ENCODE measurements around the gene SMC4. TPM values are rescaled to one million over a fixed set of nuclear protein-coding genes. Genes with fewer than 3 reads are reported as not detected.

Gene SMC4
- total RNA-seq, 1 experiment from 2014 or later = 183 TPM

DNA sequence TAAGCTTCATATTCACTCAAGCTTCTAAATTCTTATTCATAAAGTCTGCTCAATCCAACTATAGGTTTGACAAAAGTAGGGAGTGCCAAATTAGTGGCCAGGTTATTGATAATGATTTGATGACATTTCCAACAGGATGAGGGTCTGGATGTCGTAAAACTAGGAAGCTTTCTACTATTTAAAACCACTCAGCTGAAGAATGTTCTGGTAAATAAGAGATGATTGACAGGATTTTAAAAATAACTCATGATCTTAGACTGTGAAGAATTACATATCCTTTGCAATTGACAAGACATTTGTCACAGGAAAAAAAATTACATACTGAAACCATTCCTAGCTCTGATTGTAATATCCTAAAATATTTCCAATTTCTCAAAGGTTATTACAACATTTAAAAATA, 65.5 kb downstream of the SMC4 start:
- Histone ChIP-seq H3K4me1 (ENCODE audit: insufficient read depth, low read length) (no peaks in the 10 kb centered on the region), H3K79me2 (ENCODE audit: low read length) (no peaks in the 10 kb centered on the region), H3K9me2 (replicated peaks; ENCODE audit: low read length) (no peaks in the 10 kb centered on the region), H3K4me3 (ENCODE audit: low read length) (no peak overlapping the region), H3K4me2 (ENCODE audit: low read length) (no peak overlapping the region), H3F3A (ENCODE audit: low read length, unreplicated experiment) (no peaks in the 10 kb centered on the region), H3K9me3 (ENCODE audit: low read length) (0 out of 2 replicates have a peak, but pooled peaks cover 10% of the 10 kb centered on the region), H2AFZ (ENCODE audit: low read length) (no peak overlapping the region), H3K9ac (ENCODE audit: low read length) (no peak overlapping the region), H3K27me3 (ENCODE audit: low read length) (no peaks in the 10 kb centered on the region), H3K27ac (ENCODE audit: low read length) (no peak overlapping the region), H4K20me1 (ENCODE audit: low read length) (no peaks in the 10 kb centered on the region), H3K36me3 (ENCODE audit: low read depth, low read length) (no peaks in the 10 kb centered on the region)
- ChIA-PET POLR2A (ENCODE audit: unreplicated experiment) (no interaction called here), CTCF (interaction anchor here (0.6 kb wide), 1 partner anchor 131 kb away, joined by 3 read pairs; no protein-coding TSS in a partner anchor)
- no TSS peak for BruUV-seq (replicated peaks)
- DNase-seq = no peak
- TF ChIP-seq EZH2phosphoT487 (IDR thresholded peaks at IDR 0.05; ENCODE audit: borderline replicate concordance, low read length) (no peak), EZH2 (IDR thresholded peaks at IDR 0.05; ENCODE audit: low read length, unreplicated experiment) (no peak)
- TF ChIP-seq, protein P1, sequence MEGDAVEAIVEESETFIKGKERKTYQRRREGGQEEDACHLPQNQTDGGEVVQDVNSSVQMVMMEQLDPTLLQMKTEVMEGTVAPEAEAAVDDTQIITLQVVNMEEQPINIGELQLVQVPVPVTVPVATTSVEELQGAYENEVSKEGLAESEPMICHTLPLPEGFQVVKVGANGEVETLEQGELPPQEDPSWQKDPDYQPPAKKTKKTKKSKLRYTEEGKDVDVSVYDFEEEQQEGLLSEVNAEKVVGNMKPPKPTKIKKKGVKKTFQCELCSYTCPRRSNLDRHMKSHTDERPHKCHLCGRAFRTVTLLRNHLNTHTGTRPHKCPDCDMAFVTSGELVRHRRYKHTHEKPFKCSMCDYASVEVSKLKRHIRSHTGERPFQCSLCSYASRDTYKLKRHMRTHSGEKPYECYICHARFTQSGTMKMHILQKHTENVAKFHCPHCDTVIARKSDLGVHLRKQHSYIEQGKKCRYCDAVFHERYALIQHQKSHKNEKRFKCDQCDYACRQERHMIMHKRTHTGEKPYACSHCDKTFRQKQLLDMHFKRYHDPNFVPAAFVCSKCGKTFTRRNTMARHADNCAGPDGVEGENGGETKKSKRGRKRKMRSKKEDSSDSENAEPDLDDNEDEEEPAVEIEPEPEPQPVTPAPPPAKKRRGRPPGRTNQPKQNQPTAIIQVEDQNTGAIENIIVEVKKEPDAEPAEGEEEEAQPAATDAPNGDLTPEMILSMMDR (conservative IDR thresholded peaks at IDR 0.05; ENCODE audit: low read depth, low read length) = no peak
- no peak for ATAC-seq
- intact Hi-C loops (cut with micrococcal nuclease) = no loop called here

DNA sequence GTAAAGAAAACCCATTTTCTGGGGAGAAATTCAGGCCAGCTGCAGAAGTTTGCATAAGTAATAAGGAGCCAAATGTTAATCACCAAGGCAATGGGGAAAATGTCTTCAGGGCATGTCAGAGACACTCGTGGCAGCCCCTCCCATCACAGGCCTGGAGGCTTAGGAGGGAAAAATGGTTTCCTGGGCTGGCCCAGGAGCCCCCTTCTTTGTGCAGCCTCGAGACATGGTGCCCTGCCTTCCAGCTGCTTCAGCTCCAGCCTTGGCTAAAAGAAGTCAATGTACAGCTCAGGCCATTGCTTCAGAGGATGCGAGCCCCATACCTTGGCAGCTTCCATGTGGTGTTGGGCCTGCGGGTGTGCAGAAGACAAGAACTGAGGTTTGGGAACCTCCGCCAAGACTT, 70.7 kb downstream of the SMC4 start:
- Histone ChIP-seq H3K9ac (ENCODE audit: low read length) (no peak overlapping the region), H3K9me3 (ENCODE audit: low read length) (peaks cover 14% of the 10 kb centered on the region; the same call in 1 of the 2 replicates), H4K20me1 (ENCODE audit: low read length) (no peaks in the 10 kb centered on the region), H3F3A (ENCODE audit: low read length, unreplicated experiment) (no peaks in the 10 kb centered on the region), H3K4me2 (ENCODE audit: low read length) (no peak overlapping the region), H3K36me3 (ENCODE audit: low read depth, low read length) (no peaks in the 10 kb centered on the region), H3K27me3 (ENCODE audit: low read length) (no peaks in the 10 kb centered on the region), H3K4me1 (ENCODE audit: insufficient read depth, low read length) (no peaks in the 10 kb centered on the region), H3K4me3 (ENCODE audit: low read length) (no peak overlapping the region), H3K27ac (ENCODE audit: low read length) (no peak overlapping the region), H3K79me2 (ENCODE audit: low read length) (no peaks in the 10 kb centered on the region), H3K9me2 (replicated peaks; ENCODE audit: low read length) (no peaks in the 10 kb centered on the region), H2AFZ (ENCODE audit: low read length) (no peak overlapping the region)
- BruUV-seq (replicated peaks) = no TSS peak
- ChIA-PET CTCF (no interaction called here), POLR2A (ENCODE audit: unreplicated experiment) (no interaction called here)
- TF ChIP-seq EZH2phosphoT487 (IDR thresholded peaks at IDR 0.05; ENCODE audit: borderline replicate concordance, low read length) = no peak
- TF ChIP-seq EZH2 (IDR thresholded peaks at IDR 0.05; ENCODE audit: low read length, unreplicated experiment) = no peak
- TF ChIP-seq, protein P1 (conservative IDR thresholded peaks at IDR 0.05; ENCODE audit: low read depth, low read length) = no peak
- DNase-seq (no peak), ATAC-seq (no peak)
- intact Hi-C loops (cut with micrococcal nuclease) = no loop called here

DNA sequence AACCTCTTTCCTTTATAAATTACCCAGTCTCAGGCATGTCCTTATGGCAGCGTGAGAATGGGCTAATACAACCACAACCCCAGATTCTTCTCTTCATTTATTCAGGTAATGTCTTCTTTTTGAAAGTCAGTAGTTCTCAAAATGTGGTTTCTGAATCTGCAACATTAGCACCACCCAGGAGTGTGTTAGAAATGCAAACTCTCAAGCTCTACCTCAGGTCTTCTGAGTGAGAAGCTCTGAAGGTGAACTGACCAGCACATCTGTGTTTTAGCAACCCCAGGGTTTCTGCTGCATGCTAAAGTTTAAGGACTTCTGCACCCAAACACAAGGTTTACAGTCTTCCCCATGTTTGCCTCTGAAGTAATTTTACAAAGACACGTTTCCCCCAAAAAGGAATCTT, 72.4 kb downstream of the SMC4 start:
- POLR2A ChIA-PET (ENCODE audit: unreplicated experiment) = no interaction called here
- no peak overlapping the region for H2AFZ ChIP-seq (ENCODE audit: low read length)
- no TSS peak for BruUV-seq (replicated peaks)

More for the DNA sequence above, 72.4 kb downstream of the SMC4 start:
- no peak overlapping the region for H3K4me3 ChIP-seq (ENCODE audit: low read length)
- intact Hi-C loops (cut with micrococcal nuclease) = no loop called here
- no peaks in the 10 kb centered on the region for H3K4me1 ChIP-seq (ENCODE audit: insufficient read depth, low read length)
- H4K20me1 ChIP-seq (ENCODE audit: low read length) = no peaks in the 10 kb centered on the region
- ATAC-seq (no peak), DNase-seq (no peak)
- no peaks in the 10 kb centered on the region for H3K36me3 ChIP-seq (ENCODE audit: low read depth, low read length)
- TF ChIP-seq EZH2 (IDR thresholded peaks at IDR 0.05; ENCODE audit: low read length, unreplicated experiment) (no peak), EZH2phosphoT487 (IDR thresholded peaks at IDR 0.05; ENCODE audit: borderline replicate concordance, low read length) (no peak)
- TF ChIP-seq, protein P1 (conservative IDR thresholded peaks at IDR 0.05; ENCODE audit: low read depth, low read length) = no peak
- H3K9me3 ChIP-seq (ENCODE audit: low read length) = peaks cover 14% of the 10 kb centered on the region; the same call in 1 of the 2 replicates
- no peaks in the 10 kb centered on the region for H3F3A ChIP-seq (ENCODE audit: low read length, unreplicated experiment)
- H3K9ac ChIP-seq (ENCODE audit: low read length) = no peak overlapping the region
- H3K27ac ChIP-seq (ENCODE audit: low read length) = no peak overlapping the region
- H3K79me2 ChIP-seq (ENCODE audit: low read length) = no peaks in the 10 kb centered on the region
- no peaks in the 10 kb centered on the region for H3K27me3 ChIP-seq (ENCODE audit: low read length)
- no peaks in the 10 kb centered on the region for H3K9me2 ChIP-seq (replicated peaks; ENCODE audit: low read length)
- H3K4me2 ChIP-seq (ENCODE audit: low read length) = no peak overlapping the region
- CTCF ChIA-PET = no interaction called here
